Stimulated activated CD4-positive, alpha-beta T cell treated with anti-CD3 and anti-CD28 coated beads, Interleukin-12 subunit alpha, Interleukin-12 subunit beta, amount 100 ng/mL, for 24 hours (primary cell): Measurements from ENCODE around the gene CSMD2.

Experiments used
- DNase-seq, 2 experiments: peaks; one replicate each; pipeline ENCODE4 v3.0.0-alpha.2; 2020; ENCODE audit warnings: low read depth in 2 of 2

CSMD2 gene

DNA sequence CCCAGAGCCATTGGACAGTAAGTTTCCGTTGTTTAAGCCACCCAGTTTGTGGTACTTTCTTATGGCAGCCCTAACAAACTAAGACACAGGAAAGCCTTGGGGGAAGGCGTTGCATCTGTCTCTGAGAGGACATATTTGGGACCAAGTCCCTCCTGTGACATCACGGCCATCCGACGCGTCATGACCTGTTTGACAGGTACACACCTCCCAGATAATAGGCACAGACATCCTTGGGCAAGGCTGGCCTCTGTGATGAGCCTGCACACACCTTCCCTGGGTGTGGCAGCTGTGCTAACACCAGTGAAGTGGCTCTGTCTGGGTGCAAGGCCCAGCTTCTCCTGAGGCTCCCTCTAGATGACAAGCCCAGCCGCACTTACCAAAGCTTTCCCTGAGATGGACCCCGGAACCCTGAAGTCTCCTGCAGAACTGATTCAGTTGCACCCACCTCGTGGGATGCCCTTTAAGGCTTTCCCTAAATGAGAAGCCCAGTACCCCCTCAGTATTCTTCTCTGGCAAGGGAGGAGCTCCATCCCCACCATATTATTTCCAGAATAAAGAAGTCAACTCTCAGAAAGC is 556.1 kb downstream of the CSMD2 start:
- no peak for DNase-seq

DNA sequence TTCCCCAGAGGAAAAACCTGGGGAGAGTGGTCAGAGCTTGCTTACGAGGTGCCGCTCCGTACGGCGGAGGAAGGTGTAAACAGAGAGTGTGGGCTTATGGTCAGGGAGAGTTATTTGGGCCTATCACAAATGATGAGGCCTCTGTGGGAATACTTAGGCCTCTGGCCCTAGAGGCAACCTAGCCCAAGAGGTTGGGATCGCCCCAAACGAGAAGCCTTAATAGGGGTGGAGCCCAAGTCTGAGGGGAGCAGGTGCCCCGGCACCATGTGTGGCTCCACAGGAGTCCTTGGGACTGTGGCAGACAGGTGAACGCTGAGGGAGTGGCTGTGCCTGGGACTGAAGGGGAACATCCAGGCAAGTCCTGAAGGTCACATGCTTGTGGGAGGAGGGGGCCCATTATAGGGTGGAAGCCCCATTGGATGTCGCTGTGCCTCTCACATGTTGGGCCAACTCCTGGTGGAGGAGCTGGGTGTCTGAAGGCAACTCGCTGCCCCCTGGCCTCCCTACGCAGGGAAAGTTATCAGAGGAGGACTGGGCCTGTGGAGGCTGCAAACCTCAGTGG is 557.5 kb downstream of the CSMD2 start:
- DNase-seq, result no peak

DNA sequence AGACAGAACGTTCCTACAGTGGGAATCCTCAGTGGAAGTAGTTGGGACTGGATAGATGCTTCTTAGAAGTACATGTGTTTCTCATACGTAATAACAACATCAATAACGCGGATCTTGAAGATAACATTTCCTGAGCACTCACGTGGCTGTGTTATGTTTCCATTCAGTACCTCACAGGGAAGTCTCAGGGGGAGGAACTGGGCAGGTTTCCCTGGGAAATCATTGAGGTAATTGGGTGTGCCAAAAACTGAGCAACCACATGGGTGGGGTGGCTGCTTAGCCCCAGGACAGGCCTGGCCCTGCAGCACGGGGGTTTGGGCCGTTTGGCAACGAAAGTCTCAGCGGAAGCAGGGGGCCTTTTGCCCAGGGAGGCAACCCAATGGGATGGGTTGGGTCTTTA is 558.8 kb downstream of the CSMD2 start:
- no peak for DNase-seq

GRCh38 chr1:33602271-33602670 is 562.8 kb downstream of the CSMD2 start:
- DNase-seq, result no peak

GRCh38 chr1:33601751-33602150 is 563.3 kb downstream of the CSMD2 start:
- no peak for DNase-seq

DNA sequence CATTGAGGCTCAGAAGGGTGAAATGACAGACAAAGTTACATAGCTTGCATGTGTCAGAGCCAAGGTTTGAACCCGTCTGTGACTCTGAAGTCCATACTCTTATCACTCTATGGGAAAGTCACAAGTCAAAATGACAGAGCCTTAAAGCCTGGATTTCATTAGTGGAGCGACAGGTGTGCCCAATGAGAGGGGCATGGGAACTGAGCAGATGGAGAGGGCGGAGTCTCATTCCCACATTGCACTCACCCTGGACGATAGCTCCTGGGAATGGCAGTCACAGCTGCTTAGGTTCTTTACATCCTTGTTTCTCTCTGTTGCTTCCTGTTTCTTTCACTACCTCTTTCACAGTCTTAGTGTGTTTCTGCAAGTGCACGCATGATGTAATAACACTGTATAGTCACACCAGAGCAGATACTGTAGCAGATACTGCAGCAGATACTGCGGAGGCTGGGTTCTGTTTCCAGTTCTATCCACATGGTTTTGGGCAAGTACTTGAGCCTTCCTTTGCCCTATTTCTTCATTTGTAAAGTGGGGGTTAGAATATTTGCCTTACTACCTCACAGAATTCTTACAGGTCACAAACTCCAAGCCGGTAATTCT is 565.4 kb downstream of the CSMD2 start:
- DNase-seq, result no peak

DNA sequence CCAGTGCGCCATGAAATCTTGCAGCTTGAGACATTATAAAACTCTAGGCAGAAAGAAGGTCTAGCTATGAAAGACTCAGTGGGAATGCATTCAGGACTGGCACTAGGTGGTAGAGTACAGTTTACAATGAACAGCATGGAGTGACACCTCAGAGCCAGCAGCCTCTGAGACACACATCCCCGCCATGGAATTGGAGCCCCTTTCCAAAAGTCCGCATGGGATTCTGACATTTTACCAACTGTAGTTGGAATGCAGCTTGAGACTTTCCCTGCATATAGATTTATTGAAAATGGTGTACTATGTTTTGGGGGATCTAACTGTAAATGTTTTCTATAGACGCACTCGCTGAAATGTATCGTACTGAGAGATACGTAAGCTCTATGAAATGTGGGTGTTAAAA is 576.3 kb downstream of the CSMD2 start:
- no peak for DNase-seq

GRCh38 chr1:33586795-33587194 is 578.2 kb downstream of the CSMD2 start:
- DNase-seq, result no peak

DNA sequence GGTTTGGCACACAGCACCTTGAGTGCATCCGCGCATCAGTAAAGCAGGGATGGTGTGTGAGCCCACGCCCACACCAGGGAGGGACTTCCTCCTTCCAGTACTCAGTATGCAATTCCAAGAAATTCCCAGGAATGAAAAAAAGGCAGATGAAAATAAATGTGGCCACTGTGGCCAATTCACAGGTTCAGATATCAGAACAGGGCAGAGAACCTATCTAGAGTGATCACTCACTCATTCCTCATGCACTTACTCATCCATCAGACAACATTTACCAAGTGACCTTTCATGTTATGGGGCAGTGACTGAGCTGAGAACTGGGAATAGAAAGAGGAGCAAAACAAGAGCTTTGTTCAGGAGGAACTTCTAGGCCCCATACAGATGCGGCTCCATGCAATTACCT is 578.9 kb downstream of the CSMD2 start:
- no peak for DNase-seq

GRCh38 chr1:33583567-33583966 is 581.5 kb downstream of the CSMD2 start:
- DNase-seq, result no peak

DNA sequence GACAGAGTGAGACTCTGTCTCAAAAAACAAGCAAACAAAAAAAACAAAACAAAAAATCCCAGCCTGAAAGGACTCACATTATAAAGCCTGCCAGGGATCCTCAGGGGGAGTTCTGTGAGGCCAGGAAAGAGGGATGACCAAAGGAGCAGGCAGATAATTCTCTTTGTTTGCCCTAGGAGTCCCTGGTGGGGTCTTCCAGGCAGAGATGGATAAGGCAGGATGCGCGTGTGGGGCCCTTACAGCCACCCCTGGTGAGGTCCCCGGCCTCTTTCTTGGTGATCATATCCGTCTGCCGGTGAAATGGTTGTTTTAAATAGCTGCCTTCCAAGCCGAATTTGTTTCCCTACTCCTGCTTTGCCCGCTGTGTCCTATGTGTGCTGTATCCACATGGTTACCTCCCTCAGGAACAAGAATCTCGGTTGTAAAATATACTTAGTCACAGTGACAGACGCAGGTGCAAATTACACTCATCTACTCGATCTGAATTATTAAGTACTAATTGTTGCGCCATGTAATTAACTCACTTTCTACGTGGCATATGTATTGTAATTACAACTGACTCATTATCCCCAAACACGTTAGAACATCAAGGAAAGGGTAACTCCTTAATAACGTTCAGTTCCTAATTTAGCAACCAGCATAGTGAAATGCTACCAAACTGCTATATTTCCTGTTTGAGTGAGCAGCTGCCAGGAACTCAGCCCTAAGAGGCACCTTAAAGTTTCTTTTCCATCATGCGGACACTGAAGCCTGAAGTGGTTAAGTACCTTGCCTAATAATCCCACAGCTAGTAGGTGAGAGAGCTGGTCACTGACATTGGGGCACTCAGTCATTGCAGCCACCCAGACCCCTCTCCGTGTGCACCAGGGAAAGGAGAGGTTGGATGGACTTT is 586.2 kb downstream of the CSMD2 start:
- no peak for DNase-seq

DNA sequence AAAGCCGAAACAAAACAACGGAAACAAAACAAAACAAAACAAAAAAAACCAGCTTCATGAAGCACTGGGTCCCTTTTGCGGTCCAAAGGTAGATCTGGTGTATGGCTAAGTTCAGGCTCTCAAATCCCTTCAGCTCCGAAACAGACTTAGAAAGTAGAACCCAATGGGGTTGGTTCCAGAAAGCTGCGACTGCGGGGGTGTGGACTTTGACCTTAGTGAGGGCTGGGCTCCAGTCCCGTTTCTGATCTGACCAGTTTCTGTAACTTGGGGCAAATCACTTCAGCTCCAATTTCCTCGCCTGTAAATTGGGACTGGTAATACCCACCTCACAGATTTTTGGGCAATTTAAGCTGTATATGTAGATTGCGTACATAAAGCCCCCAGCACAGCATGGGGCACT is 587.4 kb downstream of the CSMD2 start:
- no peak for DNase-seq

DNA sequence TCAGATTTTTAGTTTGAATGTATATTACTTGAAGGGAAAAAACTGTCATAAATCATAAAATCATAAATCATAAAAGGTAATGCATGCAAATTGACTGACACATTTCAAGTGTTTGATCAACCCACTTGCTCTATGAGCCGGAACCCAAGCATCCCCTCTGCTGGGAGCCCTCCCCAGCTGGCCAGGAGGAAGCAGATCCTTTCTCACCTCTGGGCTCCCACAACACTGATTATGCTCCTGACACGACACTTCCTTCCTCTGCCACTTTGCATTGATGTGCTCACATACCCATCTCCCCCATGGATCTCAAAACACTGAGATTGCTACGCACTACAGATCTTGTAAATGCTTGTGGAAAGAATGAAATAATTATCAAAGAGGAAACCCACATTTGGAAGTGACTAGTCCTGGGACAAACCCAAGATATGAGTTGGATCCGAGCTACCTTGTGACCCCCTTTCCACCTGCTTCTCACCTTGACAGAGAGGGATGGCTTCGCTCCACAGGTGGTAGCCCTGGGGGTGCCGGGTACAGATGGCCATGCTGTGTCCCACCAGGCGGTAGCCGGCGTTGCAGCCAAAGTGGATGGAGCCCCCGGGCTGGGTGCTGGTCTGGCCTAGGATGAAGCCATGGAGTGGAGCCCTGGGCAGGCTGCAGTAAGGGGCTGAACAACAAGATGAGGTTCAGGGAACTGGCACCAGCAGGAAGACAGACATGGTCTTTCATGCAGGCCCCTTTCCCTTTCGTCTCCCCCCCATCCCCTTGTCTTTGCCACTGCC is 588.0 kb downstream of the CSMD2 start:
- DNase-seq, result no peak

DNA sequence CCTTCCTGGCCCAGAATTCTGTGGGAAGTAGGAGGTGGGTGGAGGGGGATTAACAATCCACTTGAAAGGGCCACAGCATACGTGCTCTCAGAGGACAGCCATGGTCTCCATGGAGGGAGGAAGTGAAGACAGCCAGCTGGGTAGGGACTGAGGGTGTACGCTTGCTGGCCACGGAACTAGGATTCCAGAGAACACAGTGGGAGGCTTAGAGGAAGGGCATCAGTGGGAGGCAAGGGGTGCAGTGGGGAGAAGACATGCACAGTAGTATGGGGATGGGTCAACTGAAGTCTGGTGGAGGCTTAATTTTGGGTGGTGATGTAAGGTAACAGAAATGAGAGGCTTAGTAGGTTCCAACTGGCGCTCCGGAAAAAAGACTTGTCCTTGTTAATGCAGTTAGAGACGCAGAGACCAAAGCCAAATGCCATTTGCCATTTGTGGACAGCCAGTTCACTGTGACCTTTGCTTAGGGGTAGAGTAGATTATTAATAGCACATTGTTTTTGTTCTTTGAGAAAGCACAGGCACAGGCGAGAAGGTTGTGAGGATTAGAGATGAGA is 589.6 kb downstream of the CSMD2 start:
- no peak for DNase-seq

DNA sequence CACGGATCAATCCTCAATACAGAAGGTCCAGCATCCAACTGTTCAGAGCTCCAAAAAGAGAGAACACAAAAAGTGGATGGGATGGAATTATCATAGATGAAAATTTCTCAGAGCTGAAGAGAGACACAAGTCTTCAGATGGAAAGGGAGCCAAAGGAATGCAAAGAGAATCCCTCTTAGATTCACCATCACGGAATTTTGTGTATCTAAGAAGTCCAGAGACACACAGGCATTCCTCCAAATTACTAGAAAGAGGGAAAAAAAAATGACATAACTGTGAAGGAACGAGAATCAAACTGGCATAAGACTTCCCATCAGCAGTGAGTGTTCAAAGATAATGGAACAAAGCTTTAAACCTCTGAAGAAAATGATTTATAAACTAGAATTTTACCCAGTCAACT is 591.4 kb downstream of the CSMD2 start:
- no peak for DNase-seq

DNA sequence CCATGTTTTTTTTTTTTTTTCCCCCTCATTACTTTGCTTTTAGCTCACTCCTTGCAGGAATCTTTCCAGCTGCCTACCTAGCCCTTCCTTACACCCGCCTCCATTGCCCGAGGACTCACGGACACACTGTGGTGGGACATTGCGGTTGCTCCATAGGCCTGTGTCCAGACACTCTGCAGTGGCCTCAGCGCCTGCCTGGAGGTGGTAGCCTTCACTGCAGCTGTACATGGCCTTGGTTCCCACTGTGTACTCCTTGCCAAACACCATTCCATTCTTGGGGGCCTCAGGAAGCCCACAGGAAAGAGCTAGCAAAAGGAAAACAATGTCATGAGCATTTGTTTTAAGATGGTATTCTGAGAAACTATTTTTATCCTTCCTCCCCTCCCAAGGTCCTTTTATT is 592.6 kb downstream of the CSMD2 start:
- DNase-seq, result no peak

DNA sequence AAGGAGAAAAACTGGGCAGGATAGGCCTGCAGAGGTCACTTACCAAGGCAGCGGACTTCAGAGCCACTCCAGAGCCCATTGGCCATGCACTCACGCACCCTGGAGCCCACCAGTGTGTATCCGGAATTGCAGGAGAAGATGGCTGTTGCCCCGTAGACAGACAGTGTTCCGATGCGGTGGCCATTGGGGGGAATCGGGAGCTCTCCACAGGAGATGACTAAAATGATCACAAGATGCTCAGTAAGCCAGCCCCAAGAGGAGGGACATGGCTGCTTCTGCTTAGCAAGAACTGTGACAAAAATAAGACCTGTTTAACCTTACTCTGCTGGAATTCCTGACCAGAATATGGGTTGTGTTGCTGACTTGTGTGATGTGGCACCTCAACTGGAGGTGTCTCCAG is 595.7 kb downstream of the CSMD2 start:
- DNase-seq, result no peak

GRCh38 chr1:33563699-33564098 is 601.3 kb downstream of the CSMD2 start:
- DNase-seq, result no peak

- no peak for DNase-seq
These were observed 602.5 kb downstream of the CSMD2 start for GRCh38 chr1:33562563-33562962.

DNA sequence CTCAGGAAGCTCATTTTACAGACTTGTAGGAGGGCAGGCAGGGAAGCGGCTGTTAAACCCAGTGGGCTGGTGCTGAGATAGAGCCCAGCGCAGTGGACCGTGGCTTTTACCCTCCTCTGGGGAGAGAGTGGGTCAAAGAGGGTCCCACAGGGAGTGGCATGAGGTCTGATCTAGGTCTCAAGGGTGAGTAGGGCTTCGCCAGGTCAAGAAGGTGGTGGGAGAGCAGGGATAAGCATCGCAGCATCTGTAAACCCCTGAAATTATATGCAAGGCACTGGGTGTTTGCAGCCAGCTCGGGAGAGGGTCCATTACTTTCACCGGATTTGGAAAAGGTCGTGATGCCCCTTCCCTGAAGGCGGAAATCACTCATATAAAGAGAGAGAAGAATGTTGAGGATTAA is 603.5 kb downstream of the CSMD2 start:
- no peak for DNase-seq

DNA sequence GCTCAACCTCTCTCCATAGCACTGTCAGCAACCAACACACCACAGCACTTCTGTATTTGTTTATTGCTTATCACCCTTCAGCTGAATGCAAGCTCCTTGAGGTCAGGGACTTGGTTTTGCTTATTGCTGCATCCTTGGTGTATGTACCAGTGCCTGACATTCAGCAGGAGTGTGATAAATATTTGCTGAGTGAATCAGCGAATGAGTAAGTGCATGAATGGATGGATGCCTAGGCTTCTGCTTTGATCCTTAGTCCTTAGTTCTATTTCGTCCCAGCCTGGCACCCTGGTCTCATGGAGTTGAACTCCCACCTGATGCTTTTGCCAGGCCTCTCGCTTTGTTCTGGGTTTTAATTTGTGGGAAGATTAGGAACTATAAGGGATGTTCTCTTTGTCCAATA is 604.4 kb downstream of the CSMD2 start:
- DNase-seq, result no peak

- DNase-seq, result no peak
These were observed 616.3 kb downstream of the CSMD2 start for GRCh38 chr1:33548721-33549120.
